Activated CD4-positive, alpha-beta memory T cell treated with anti-CD3 and anti-CD28 coated beads, Interleukin-2, amount 10 ng/mL, durations not matched to agents 7 days and 5 days (primary cell): Measurements from ENCODE around the gene LCP2. TPM values are rescaled to one million over a fixed set of nuclear protein-coding genes. Genes with fewer than 3 reads are reported as not detected.

Source experiments
- CTCF ChIA-PET: fragments of 350-600 bp; sonication (Branson Sonifier 250); formaldehyde crosslinking; loops from one replicate; lab custom pipeline; 2021; ENCODE audit warnings: antibody characterized with exemption, inconsistent platforms; lab: Charles Lee
- POLR2A ChIA-PET: fragments of 350-600 bp; sonication (Branson Sonifier 250); formaldehyde crosslinking; loops from one replicate; lab custom pipeline; 2021; ENCODE audit warnings: antibody characterized with exemption; lab: Charles Lee
- DNase-seq: peaks from one replicate; pipeline ENCODE4 v3.0.0-alpha.2; 2020
- H3K27ac Mint-ChIP-seq: one replicate; pipeline ENCODE4 v1.8.0; 2021; ENCODE audit warnings: mild to moderate bottlenecking, mixed read lengths
- H3K27me3 Mint-ChIP-seq: one replicate; pipeline ENCODE4 v1.8.0; 2021; ENCODE audit warnings: mixed read lengths
- H3K36me3 Mint-ChIP-seq: one replicate; pipeline ENCODE4 v1.8.0; 2021; ENCODE audit warnings: low read depth, mixed read lengths
- H3K4me1 Mint-ChIP-seq: one replicate; pipeline ENCODE4 v1.8.0; 2021; ENCODE audit warnings: mixed read lengths
- H3K4me3 Mint-ChIP-seq: one replicate; pipeline ENCODE4 v1.8.0; 2021; ENCODE audit warnings: mild to moderate bottlenecking, mixed read lengths
- H3K9me3 Mint-ChIP-seq: one replicate; pipeline ENCODE4 v1.8.0; 2021; ENCODE audit warnings: mixed read lengths
- total RNA-seq, 2 experiments: library from RNA; stranded (reverse); gene quantifications; one replicate each; pipeline ENCODE4 v1.2.3, GENCODE V29; 2021

The LCP2 gene
- total RNA-seq, 2 experiments from 2014 or later, result 304 to 313 TPM

GRCh38 chr5:170220191-170220590 lies 77.4 kb downstream of the LCP2 start:
- DNase-seq, result no peak
- ChIA-PET POLR2A (no interaction called here), CTCF (interaction anchor here (1.2 to 10.6 kb wide), 5 partner anchors 16 to 202 kb away, joined by 3 to 141 read pairs (median 4); no protein-coding TSS in a partner anchor)
- H3K27ac Mint-ChIP-seq, result no peak overlapping the region
- no peaks in the 10 kb centered on the region for H3K36me3 Mint-ChIP-seq
- no peaks in the 10 kb centered on the region for H3K9me3 Mint-ChIP-seq
- no peaks in the 10 kb centered on the region for H3K4me1 Mint-ChIP-seq
- no peak overlapping the region for H3K4me3 Mint-ChIP-seq
- H3K27me3 Mint-ChIP-seq, result peaks cover 4% of the 10 kb centered on the region

DNA sequence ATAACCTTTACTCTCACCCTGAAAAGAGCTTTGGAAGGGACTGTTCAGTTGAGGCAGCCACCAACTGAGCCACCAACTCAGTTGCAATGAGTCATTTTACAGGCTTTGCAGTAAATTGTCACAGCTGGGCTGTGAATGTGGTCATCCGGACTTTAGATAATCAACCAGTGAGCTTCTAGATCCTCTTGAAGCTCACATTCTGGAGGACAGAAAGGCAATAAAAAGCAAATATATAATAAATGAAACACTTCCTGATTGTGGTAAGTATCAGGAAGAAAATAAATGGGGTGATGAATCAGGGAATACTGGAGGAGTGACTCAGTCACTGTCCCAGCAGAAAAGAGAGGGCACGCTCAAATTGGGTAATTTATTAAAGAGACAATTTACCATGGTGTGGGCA lies 78.0 kb downstream of the LCP2 start:
- no peak overlapping the region for H3K4me3 Mint-ChIP-seq
- no peak for DNase-seq
- no peaks in the 10 kb centered on the region for H3K4me1 Mint-ChIP-seq
- H3K27me3 Mint-ChIP-seq, result peaks cover 4% of the 10 kb centered on the region
- CTCF ChIA-PET, result interaction anchor here (1.2 to 2.2 kb wide), 3 partner anchors 17 to 114 kb away, joined by 3 to 4 read pairs (median 3); no protein-coding TSS in a partner anchor
- H3K9me3 Mint-ChIP-seq, result no peaks in the 10 kb centered on the region
- POLR2A ChIA-PET, result no interaction called here
- H3K36me3 Mint-ChIP-seq, result no peaks in the 10 kb centered on the region
- H3K27ac Mint-ChIP-seq, result no peak overlapping the region

DNA sequence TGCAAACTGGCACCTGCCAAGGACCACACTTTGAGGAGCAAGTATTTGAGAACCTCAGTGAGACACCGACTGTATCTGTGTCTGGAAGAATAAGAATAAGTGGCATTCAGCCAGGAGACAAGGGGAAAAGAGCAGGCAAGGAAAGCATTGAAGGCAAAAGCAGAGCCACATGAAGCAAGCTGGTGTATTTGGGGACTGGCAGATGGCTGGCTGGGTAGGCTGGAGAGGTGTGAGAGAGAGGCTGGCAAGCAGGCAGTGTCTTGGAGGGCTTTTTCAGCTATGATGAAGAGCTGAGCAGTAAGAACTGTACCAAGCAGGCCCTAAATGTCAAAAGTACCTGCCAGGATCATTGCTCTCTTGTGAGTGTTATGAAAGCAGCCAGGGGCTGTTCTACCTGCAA lies 78.9 kb downstream of the LCP2 start:
- DNase-seq, result no peak
- Mint-ChIP-seq H3K27ac (no peak overlapping the region), H3K9me3 (no peaks in the 10 kb centered on the region), H3K27me3 (peaks cover 6% of the 10 kb centered on the region), H3K4me1 (no peaks in the 10 kb centered on the region), H3K4me3 (no peak overlapping the region), H3K36me3 (no peaks in the 10 kb centered on the region)
- ChIA-PET POLR2A (no interaction called here), CTCF (interaction anchor here (1.2 to 2.2 kb wide), 2 partner anchors 115 to 123 kb away, joined by 4 read pairs; no protein-coding TSS in a partner anchor)

GRCh38 chr5:170217831-170218230 lies 79.7 kb downstream of the LCP2 start:
- Mint-ChIP-seq H3K9me3 (no peaks in the 10 kb centered on the region), H3K27ac (no peak overlapping the region), H3K27me3 (peaks cover 6% of the 10 kb centered on the region), H3K4me1 (no peaks in the 10 kb centered on the region), H3K4me3 (no peak overlapping the region), H3K36me3 (no peaks in the 10 kb centered on the region)
- POLR2A ChIA-PET, result no interaction called here
- CTCF ChIA-PET, result interaction anchor here (0.6 to 1.4 kb wide), 4 partner anchors 12 to 193 kb away, joined by 3 to 4 read pairs (median 3); no protein-coding TSS in a partner anchor
- DNase-seq, result no peak

GRCh38 chr5:170216257-170216864 lies 81.2 kb downstream of the LCP2 start:
- H3K36me3 Mint-ChIP-seq, result no peaks in the 10 kb centered on the region
- CTCF ChIA-PET, result no interaction called here
- H3K4me3 Mint-ChIP-seq, result no peak overlapping the region
- no peaks in the 10 kb centered on the region for H3K9me3 Mint-ChIP-seq
- no peak for DNase-seq
- no peaks in the 10 kb centered on the region for H3K4me1 Mint-ChIP-seq
- peaks cover 12% of the 10 kb centered on the region for H3K27me3 Mint-ChIP-seq
- no peak overlapping the region for H3K27ac Mint-ChIP-seq
- POLR2A ChIA-PET, result no interaction called here

- H3K4me3 Mint-ChIP-seq, result no peak overlapping the region
- CTCF ChIA-PET, result interaction anchor here (1.3 kb wide), 1 partner anchor 28 kb away, joined by 3 read pairs; no protein-coding TSS in a partner anchor
- H3K9me3 Mint-ChIP-seq, result no peaks in the 10 kb centered on the region
- H3K4me1 Mint-ChIP-seq, result no peaks in the 10 kb centered on the region
- peaks cover 32% of the 10 kb centered on the region for H3K27me3 Mint-ChIP-seq
- DNase-seq, result no peak
- H3K27ac Mint-ChIP-seq, result no peak overlapping the region
- POLR2A ChIA-PET, result no interaction called here
- no peaks in the 10 kb centered on the region for H3K36me3 Mint-ChIP-seq
Observed at GRCh38 chr5:170211575-170212334, 85.8 kb downstream of the LCP2 start.

GRCh38 chr5:170206958-170207357 lies 90.6 kb downstream of the LCP2 start:
- CTCF ChIA-PET, result no interaction called here
- Mint-ChIP-seq H3K9me3 (no peaks in the 10 kb centered on the region), H3K36me3 (no peaks in the 10 kb centered on the region), H3K27ac (no peak overlapping the region), H3K4me1 (no peaks in the 10 kb centered on the region), H3K4me3 (no peak overlapping the region), H3K27me3 (peaks cover 46% of the 10 kb centered on the region)
- DNase-seq, result no peak
- POLR2A ChIA-PET, result no interaction called here

- ChIA-PET CTCF (interaction anchor here (0.8 to 1.3 kb wide), 2 partner anchors 11 to 22 kb away, joined by 3 to 7 read pairs; no protein-coding TSS in a partner anchor), POLR2A (no interaction called here)
- H3K36me3 Mint-ChIP-seq, result no peaks in the 10 kb centered on the region
- H3K9me3 Mint-ChIP-seq, result no peaks in the 10 kb centered on the region
- peaks cover 42% of the 10 kb centered on the region for H3K27me3 Mint-ChIP-seq
- H3K27ac Mint-ChIP-seq, result no peak overlapping the region
- DNase-seq, result no peak
- no peak overlapping the region for H3K4me3 Mint-ChIP-seq
- H3K4me1 Mint-ChIP-seq, result no peaks in the 10 kb centered on the region
Observed at GRCh38 chr5:170206216-170206615, 91.4 kb downstream of the LCP2 start.

DNA sequence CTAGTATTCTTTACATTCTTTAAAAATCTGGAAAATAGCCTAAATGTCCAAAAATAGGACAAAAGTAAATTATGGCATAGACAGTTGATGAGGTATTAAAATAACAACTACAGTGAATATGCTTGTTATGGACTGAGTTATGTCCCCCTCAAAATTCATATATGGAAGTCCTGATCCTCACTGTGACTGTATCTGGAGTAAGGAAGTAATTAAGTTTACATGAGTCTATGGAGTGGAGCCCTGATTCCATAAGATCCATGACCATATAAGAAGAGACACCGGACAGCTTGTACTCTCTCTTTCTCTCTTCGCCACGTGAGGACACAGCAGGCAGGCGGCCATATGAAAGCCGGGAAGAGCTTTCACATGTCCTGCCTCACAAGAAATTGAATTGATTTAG lies 93.4 kb downstream of the LCP2 start:
- Mint-ChIP-seq H3K27me3 (peaks cover 32% of the 10 kb centered on the region), H3K4me3 (no peak overlapping the region), H3K4me1 (no peaks in the 10 kb centered on the region), H3K27ac (no peak overlapping the region), H3K36me3 (no peaks in the 10 kb centered on the region), H3K9me3 (no peaks in the 10 kb centered on the region)
- no peak for DNase-seq
- ChIA-PET CTCF (no interaction called here), POLR2A (no interaction called here)

GRCh38 chr5:170202117-170202516 lies 95.5 kb downstream of the LCP2 start:
- no peaks in the 10 kb centered on the region for H3K9me3 Mint-ChIP-seq
- CTCF ChIA-PET, result no interaction called here
- no peaks in the 10 kb centered on the region for H3K36me3 Mint-ChIP-seq
- no peak overlapping the region for H3K4me3 Mint-ChIP-seq
- no peak overlapping the region for H3K27ac Mint-ChIP-seq
- no peaks in the 10 kb centered on the region for H3K4me1 Mint-ChIP-seq
- no peak for DNase-seq
- peaks cover 27% of the 10 kb centered on the region for H3K27me3 Mint-ChIP-seq
- POLR2A ChIA-PET, result no interaction called here

- no peak for DNase-seq
- H3K27ac Mint-ChIP-seq, result no peak overlapping the region
- ChIA-PET CTCF (interaction anchor here (1.4 to 1.6 kb wide), 2 partner anchors 17 to 25 kb away, joined by 4 read pairs; no protein-coding TSS in a partner anchor), POLR2A (no interaction called here)
- no peaks in the 10 kb centered on the region for H3K9me3 Mint-ChIP-seq
- H3K4me3 Mint-ChIP-seq, result no peak overlapping the region
- H3K4me1 Mint-ChIP-seq, result no peaks in the 10 kb centered on the region
- peaks cover 27% of the 10 kb centered on the region for H3K27me3 Mint-ChIP-seq
- H3K36me3 Mint-ChIP-seq, result no peaks in the 10 kb centered on the region
Observed at GRCh38 chr5:170201311-170201710, 96.3 kb downstream of the LCP2 start.

DNA sequence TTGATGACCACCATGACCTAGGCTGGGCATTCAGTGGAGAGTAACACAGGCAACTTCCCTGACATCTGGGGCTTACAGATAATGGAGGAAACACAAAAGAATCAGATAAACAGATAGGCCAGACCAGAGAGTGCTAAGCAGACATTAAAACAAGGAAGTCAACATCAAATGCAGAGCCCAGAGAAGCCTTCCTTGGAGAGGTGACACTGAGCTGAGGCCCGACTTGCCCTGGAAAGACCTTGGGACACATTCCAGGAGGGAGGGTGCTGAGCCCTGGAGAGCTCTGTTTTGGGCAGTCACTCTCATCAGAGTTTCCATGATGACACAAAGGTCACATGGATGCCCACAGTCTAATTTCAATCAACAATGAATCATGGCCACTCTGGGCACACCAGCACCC lies 96.7 kb downstream of the LCP2 start:
- Mint-ChIP-seq H3K9me3 (no peaks in the 10 kb centered on the region), H3K36me3 (no peaks in the 10 kb centered on the region), H3K4me3 (no peak overlapping the region), H3K27me3 (peaks cover 27% of the 10 kb centered on the region), H3K4me1 (no peaks in the 10 kb centered on the region), H3K27ac (no peak overlapping the region)
- DNase-seq, result no peak
- CTCF ChIA-PET, result interaction anchor here (0.8 to 1.6 kb wide), 4 partner anchors 17 to 220 kb away, joined by 3 to 4 read pairs (median 4); no protein-coding TSS in a partner anchor
- POLR2A ChIA-PET, result no interaction called here
